Activated CD8-positive, alpha-beta memory T cell treated with anti-CD3 and anti-CD28 coated beads, Interleukin-2, amount 10 ng/mL, durations not matched to agents 7 days and 5 days (primary cell): ENCODE measurements around the gene UBE2E2. TPM values are rescaled to one million over a fixed set of nuclear protein-coding genes. Genes with fewer than 3 reads are reported as not detected.

Source experiments
- ATAC-seq: fragments of 150-1000 bp; cut with Tn5 transposase; one replicate; pipeline ENCODE4 v1.10.0; 2021; ENCODE audit warnings: moderate library complexity
- CTCF ChIA-PET: fragments of 350-600 bp; sonication (Branson Sonifier 250); formaldehyde crosslinking; loops from one replicate; lab custom pipeline; 2021; ENCODE audit warnings: antibody characterized with exemption; lab: Charles Lee
- DNase-seq: peaks from one replicate; pipeline ENCODE4 v3.0.0-alpha.2; 2020
- H3K27ac Mint-ChIP-seq: one replicate; pipeline ENCODE4 v1.8.0; 2021; ENCODE audit warnings: mild to moderate bottlenecking, mixed read lengths
- H3K27me3 Mint-ChIP-seq: one replicate; pipeline ENCODE4 v1.8.0; 2021; ENCODE audit warnings: mixed read lengths
- H3K36me3 Mint-ChIP-seq: one replicate; pipeline ENCODE4 v1.8.0; 2021; ENCODE audit warnings: mild to moderate bottlenecking, mixed read lengths
- H3K4me1 Mint-ChIP-seq: one replicate; pipeline ENCODE4 v1.8.0; 2021; ENCODE audit warnings: mixed read lengths
- H3K4me3 Mint-ChIP-seq: one replicate; pipeline ENCODE4 v1.8.0; 2021; ENCODE audit warnings: mild to moderate bottlenecking, moderate library complexity, mixed read lengths
- H3K9me3 Mint-ChIP-seq: one replicate; pipeline ENCODE4 v1.8.0; 2022; ENCODE audit warnings: low read depth, mixed read lengths
- total RNA-seq, 2 experiments: library from RNA; stranded (reverse); gene quantifications; one replicate each; pipeline ENCODE4 v1.2.3, GENCODE V29; 2021

Gene UBE2E2
- total RNA-seq, result under 1 TPM; 0.77 to 0.82 TPM

- CTCF ChIA-PET, result no interaction called here
- DNase-seq (peak; percentile 40), ATAC-seq (peak; percentile 71)
- Mint-ChIP-seq H3K27ac (no peak within 1 kb of the TSS), H3K4me3 (peak within 1 kb of the TSS; percentile 68), H3K27me3 (peaks cover 47% of the 10 kb centered on the region), H3K9me3 (no peaks in the 10 kb centered on the region), H3K4me1 (peaks cover 8% of the 10 kb centered on the region), H3K36me3 (no peaks in the 10 kb centered on the region)
Observed at GRCh38 chr3:23202921-23203707, at the start of gene UBE2E2. Gene UBE2E2 (plus strand): TSS chr3:23203327.

GRCh38 chr3:23153436-23153835 lies 49.7 kb upstream of the UBE2E2 start:
- CTCF ChIA-PET, result no interaction called here
- no peak overlapping the region for H3K27ac Mint-ChIP-seq
- ATAC-seq (no peak), DNase-seq (no peak)
- H3K4me1 Mint-ChIP-seq, result no peaks in the 10 kb centered on the region
- H3K4me3 Mint-ChIP-seq, result no peak overlapping the region
- H3K27me3 Mint-ChIP-seq, result no peaks in the 10 kb centered on the region
- no peaks in the 10 kb centered on the region for H3K36me3 Mint-ChIP-seq
- peaks cover 4% of the 10 kb centered on the region for H3K9me3 Mint-ChIP-seq

- CTCF ChIA-PET, result no interaction called here
- no peaks in the 10 kb centered on the region for H3K4me1 Mint-ChIP-seq
Observed at GRCh38 chr3:23157331-23157730, 45.8 kb upstream of the UBE2E2 start.

GRCh38 chr3:23159929-23160328 lies 43.2 kb upstream of the UBE2E2 start:
- DNase-seq (no peak), ATAC-seq (no peak)
- CTCF ChIA-PET, result no interaction called here
- H3K9me3 Mint-ChIP-seq, result peaks cover 2% of the 10 kb centered on the region
- no peak overlapping the region for H3K4me3 Mint-ChIP-seq
- no peaks in the 10 kb centered on the region for H3K4me1 Mint-ChIP-seq
- no peaks in the 10 kb centered on the region for H3K36me3 Mint-ChIP-seq
- H3K27me3 Mint-ChIP-seq, result no peaks in the 10 kb centered on the region
- H3K27ac Mint-ChIP-seq, result no peak overlapping the region

More at GRCh38 chr3:23157331-23157730, 45.8 kb upstream of the UBE2E2 start:
- Mint-ChIP-seq H3K9me3 (no peaks in the 10 kb centered on the region), H3K27ac (no peak overlapping the region), H3K4me3 (no peak overlapping the region), H3K36me3 (no peaks in the 10 kb centered on the region), H3K27me3 (no peaks in the 10 kb centered on the region)
- ATAC-seq, result no peak
- DNase-seq, result no peak

GRCh38 chr3:23161308-23161707 lies 41.8 kb upstream of the UBE2E2 start:
- CTCF ChIA-PET, result no interaction called here
- H3K4me3 Mint-ChIP-seq, result no peak overlapping the region
- peaks cover 2% of the 10 kb centered on the region for H3K9me3 Mint-ChIP-seq
- H3K36me3 Mint-ChIP-seq, result no peaks in the 10 kb centered on the region
- H3K27me3 Mint-ChIP-seq, result no peaks in the 10 kb centered on the region
- no peak overlapping the region for H3K27ac Mint-ChIP-seq
- H3K4me1 Mint-ChIP-seq, result no peaks in the 10 kb centered on the region
- DNase-seq (no peak), ATAC-seq (no peak)

- ATAC-seq, result no peak
- Mint-ChIP-seq H3K36me3 (no peaks in the 10 kb centered on the region), H3K9me3 (peaks cover 2% of the 10 kb centered on the region), H3K27me3 (no peaks in the 10 kb centered on the region), H3K27ac (no peak overlapping the region), H3K4me1 (no peaks in the 10 kb centered on the region), H3K4me3 (no peak overlapping the region)
- CTCF ChIA-PET, result no interaction called here
- no peak for DNase-seq
Observed at GRCh38 chr3:23161896-23162570, 41.1 kb upstream of the UBE2E2 start.

GRCh38 chr3:23162934-23163333 lies 40.2 kb upstream of the UBE2E2 start:
- DNase-seq, result no peak
- Mint-ChIP-seq H3K27ac (no peak overlapping the region), H3K4me3 (no peak overlapping the region), H3K4me1 (no peaks in the 10 kb centered on the region), H3K9me3 (peaks cover 2% of the 10 kb centered on the region), H3K27me3 (no peaks in the 10 kb centered on the region), H3K36me3 (no peaks in the 10 kb centered on the region)
- CTCF ChIA-PET, result no interaction called here
- ATAC-seq, result no peak

- no peaks in the 10 kb centered on the region for H3K27me3 Mint-ChIP-seq
- H3K4me1 Mint-ChIP-seq, result no peaks in the 10 kb centered on the region
- ATAC-seq (no peak), DNase-seq (no peak)
- no peak overlapping the region for H3K27ac Mint-ChIP-seq
- H3K4me3 Mint-ChIP-seq, result no peak overlapping the region
- CTCF ChIA-PET, result no interaction called here
- no peaks in the 10 kb centered on the region for H3K36me3 Mint-ChIP-seq
- peaks cover 2% of the 10 kb centered on the region for H3K9me3 Mint-ChIP-seq
Observed at GRCh38 chr3:23164746-23165145, 38.4 kb upstream of the UBE2E2 start.

GRCh38 chr3:23165571-23165970 lies 37.6 kb upstream of the UBE2E2 start:
- ATAC-seq (no peak), DNase-seq (no peak)
- Mint-ChIP-seq H3K27me3 (no peaks in the 10 kb centered on the region), H3K4me1 (no peaks in the 10 kb centered on the region), H3K4me3 (no peak overlapping the region), H3K27ac (no peak overlapping the region), H3K9me3 (peaks cover 2% of the 10 kb centered on the region), H3K36me3 (no peaks in the 10 kb centered on the region)
- CTCF ChIA-PET, result no interaction called here

GRCh38 chr3:23166276-23166675 lies 36.9 kb upstream of the UBE2E2 start:
- Mint-ChIP-seq H3K9me3 (peaks cover 2% of the 10 kb centered on the region), H3K4me1 (no peaks in the 10 kb centered on the region), H3K4me3 (no peak overlapping the region), H3K36me3 (no peaks in the 10 kb centered on the region), H3K27me3 (no peaks in the 10 kb centered on the region), H3K27ac (no peak overlapping the region)
- DNase-seq, result no peak
- CTCF ChIA-PET, result no interaction called here
- no peak for ATAC-seq

- CTCF ChIA-PET, result no interaction called here
Observed at GRCh38 chr3:23166845-23167244, 36.3 kb upstream of the UBE2E2 start.

GRCh38 chr3:23169551-23169950 lies 33.6 kb upstream of the UBE2E2 start:
- Mint-ChIP-seq H3K27me3 (no peaks in the 10 kb centered on the region), H3K36me3 (no peaks in the 10 kb centered on the region), H3K4me1 (no peaks in the 10 kb centered on the region), H3K9me3 (no peaks in the 10 kb centered on the region), H3K4me3 (no peak overlapping the region), H3K27ac (no peak overlapping the region)
- DNase-seq, result no peak
- CTCF ChIA-PET, result no interaction called here
- ATAC-seq, result no peak

More at GRCh38 chr3:23166845-23167244, 36.3 kb upstream of the UBE2E2 start:
- Mint-ChIP-seq H3K9me3 (peaks cover 2% of the 10 kb centered on the region), H3K4me1 (no peaks in the 10 kb centered on the region), H3K27me3 (no peaks in the 10 kb centered on the region), H3K4me3 (no peak overlapping the region), H3K36me3 (no peaks in the 10 kb centered on the region), H3K27ac (no peak overlapping the region)
- ATAC-seq (no peak), DNase-seq (no peak)

GRCh38 chr3:23170291-23170690 lies 32.8 kb upstream of the UBE2E2 start:
- no peak for DNase-seq
- ATAC-seq, result no peak
- H3K9me3 Mint-ChIP-seq, result no peaks in the 10 kb centered on the region

GRCh38 chr3:23172059-23172458 lies 31.1 kb upstream of the UBE2E2 start:
- no peak for DNase-seq
- no peaks in the 10 kb centered on the region for H3K9me3 Mint-ChIP-seq
- ATAC-seq, result no peak
- no peaks in the 10 kb centered on the region for H3K4me1 Mint-ChIP-seq
- H3K27me3 Mint-ChIP-seq, result no peaks in the 10 kb centered on the region
- H3K4me3 Mint-ChIP-seq, result no peak overlapping the region
- CTCF ChIA-PET, result no interaction called here
- H3K36me3 Mint-ChIP-seq, result no peaks in the 10 kb centered on the region
- H3K27ac Mint-ChIP-seq, result no peak overlapping the region

More at GRCh38 chr3:23170291-23170690, 32.8 kb upstream of the UBE2E2 start:
- H3K27ac Mint-ChIP-seq, result no peak overlapping the region
- H3K27me3 Mint-ChIP-seq, result no peaks in the 10 kb centered on the region
- no peaks in the 10 kb centered on the region for H3K4me1 Mint-ChIP-seq
- no peak overlapping the region for H3K4me3 Mint-ChIP-seq
- H3K36me3 Mint-ChIP-seq, result no peaks in the 10 kb centered on the region
- CTCF ChIA-PET, result no interaction called here
